Lower leg skin (tissue), 4 donors: ENCODE results near the gene HS6ST3. TPM values are rescaled to one million over a fixed set of nuclear protein-coding genes. Genes with fewer than 3 reads are reported as not detected.

Experiments
- DNase-seq, 2 donors: peaks; one replicate each; pipeline ENCODE4 v3.0.0-alpha.2; 2019; ENCODE audit warnings: low spot score in 2 of 2
- H3K4me3 ChIP-seq: fragments of 200-600 bp; sonication (generic); 2 replicates; pipeline ENCODE4 v1.5.1; 2017; ENCODE audit warnings: mild to moderate bottlenecking, low read depth; ENCODE audit not compliant: poor library complexity, severe bottlenecking
- CTCF ChIP-seq, 3 donors: fragments of 450-650 bp; IDR thresholded peaks; one replicate each; pipeline ENCODE4 v1.5.1; 2016; ENCODE audit warnings: antibody characterized with exemption in 3 of 3, mild to moderate bottlenecking in 3 of 3, moderate library complexity in 2 of 3
- POLR2A ChIP-seq, 2 donors: fragments of 450-650 bp; IDR thresholded peaks; one replicate each; pipeline ENCODE4 v1.6.1; 2016 to 2017; ENCODE audit warnings: antibody characterized with exemption in 2 of 2, mild to moderate bottlenecking in 1 of 2, moderate library complexity in 1 of 2
- WGBS, 2 donors: methylation state at CpG; one replicate each; pipeline ENCODE4 v1.1.5; 2018; 5-methylcytosine and 5-hydroxymethylcytosine counted together
- intact Hi-C: fragments of 100-400 bp; cut with DNase I; formaldehyde crosslinking; loops from one replicate; pipeline ENCODE4 v1.15.0; 2023; ENCODE audit warnings: low total_unique reads
- total RNA-seq, 4 donors: library from RNA; depleted of rRNA; stranded (reverse); fragments of >200 nt; gene quantifications; one replicate each; pipeline ENCODE4 v1.1.0, GENCODE V29; 2016

The HS6ST3 gene
- total RNA-seq, 4 donors from 2014 or later, result 0.72 to 1.5 (median 0.87) TPM

DNA sequence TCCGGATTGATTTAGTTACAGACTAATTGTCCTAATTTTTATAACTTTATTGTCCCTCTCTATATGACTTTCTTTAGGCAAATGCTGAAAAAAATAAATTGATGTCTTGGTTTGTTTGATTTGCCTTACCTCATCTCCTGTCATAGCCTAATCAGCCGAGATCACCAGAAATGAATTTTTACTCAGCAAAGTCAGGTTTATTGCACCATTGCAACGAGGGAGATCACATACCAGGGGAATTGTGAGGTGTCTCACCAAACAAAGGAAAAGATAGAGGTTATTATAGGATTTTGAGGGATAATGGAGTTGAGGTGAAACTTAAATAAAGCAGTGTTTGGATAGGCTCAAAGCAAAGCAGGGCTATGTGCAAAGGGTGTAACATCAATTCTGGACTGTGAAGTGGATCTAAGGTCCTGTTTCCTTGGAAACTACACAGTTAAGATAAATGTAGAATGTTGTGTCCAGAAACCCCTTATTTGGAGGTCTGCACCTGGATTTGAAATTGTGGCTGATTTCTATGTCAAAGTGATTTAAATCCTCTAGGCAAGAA is 531.8 kb downstream of the HS6ST3 start:
- intact Hi-C loops, result no loop called here
- 67 to 73% methylated on average over 3 of the region's 3 CpGs for WGBS, 2 donors
- no peak overlapping the region for H3K4me3 ChIP-seq
- TF ChIP-seq POLR2A (IDR thresholded peaks at IDR 0.05) (no peak), CTCF (IDR thresholded peaks at IDR 0.05) (no peak)
- DNase-seq, result no peak

GRCh38 chr13:96629331-96629730 is 539.4 kb downstream of the HS6ST3 start:
- WGBS, 2 donors, result 84% methylated on average over 2 of the region's 2 CpGs
- intact Hi-C loops, result no loop called here
- no peak overlapping the region for H3K4me3 ChIP-seq
- DNase-seq, result no peak
- TF ChIP-seq POLR2A (IDR thresholded peaks at IDR 0.05), result no peak
- no peak for TF ChIP-seq CTCF (IDR thresholded peaks at IDR 0.05)

- WGBS, 2 donors, result 92 to 96% methylated on average over 11 of the region's 11 CpGs
Observed at GRCh38 chr13:96632536-96633320, 542.8 kb downstream of the HS6ST3 start.

DNA sequence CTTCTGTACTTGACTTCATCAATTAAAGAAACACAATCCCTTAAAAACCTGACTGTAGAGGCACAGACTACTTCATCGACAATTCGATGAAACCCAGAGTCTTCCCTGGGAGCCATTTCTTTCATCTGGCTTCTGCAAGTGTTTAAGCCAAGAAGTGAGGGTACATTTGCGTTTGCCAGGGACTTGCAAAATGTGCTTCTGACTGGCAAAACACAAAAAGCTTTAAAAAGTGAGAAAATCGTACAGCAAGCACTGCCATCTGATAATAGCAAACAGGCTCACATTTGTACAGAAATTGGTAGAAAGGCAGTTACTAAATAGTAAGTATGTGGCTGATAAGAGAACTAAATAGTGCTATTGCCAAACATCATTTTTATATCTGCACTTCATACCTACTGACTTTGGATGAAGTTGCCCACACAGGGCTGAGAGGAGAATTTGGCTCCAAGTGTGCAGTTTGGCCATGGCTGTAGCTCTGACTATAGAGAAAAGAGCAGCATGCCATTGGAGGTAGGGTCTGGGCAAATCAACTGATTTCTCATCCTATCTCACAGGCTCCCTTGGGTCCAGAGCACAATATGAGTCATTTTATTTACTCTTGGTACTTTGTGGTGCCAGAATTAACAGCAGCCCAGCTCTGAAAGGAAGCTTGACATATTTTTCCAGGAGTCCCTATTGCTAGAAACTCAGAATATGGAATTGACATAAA is 546.2 kb downstream of the HS6ST3 start:
- 74 to 78% methylated on average over 4 of the region's 4 CpGs for WGBS, 2 donors

More at GRCh38 chr13:96632536-96633320, 542.8 kb downstream of the HS6ST3 start:
- H3K4me3 ChIP-seq, result no peak overlapping the region
- DNase-seq, result no peak
- TF ChIP-seq CTCF (IDR thresholded peaks at IDR 0.05) (no peak), POLR2A (IDR thresholded peaks at IDR 0.05) (no peak)
- intact Hi-C loops, result no loop called here

DNA sequence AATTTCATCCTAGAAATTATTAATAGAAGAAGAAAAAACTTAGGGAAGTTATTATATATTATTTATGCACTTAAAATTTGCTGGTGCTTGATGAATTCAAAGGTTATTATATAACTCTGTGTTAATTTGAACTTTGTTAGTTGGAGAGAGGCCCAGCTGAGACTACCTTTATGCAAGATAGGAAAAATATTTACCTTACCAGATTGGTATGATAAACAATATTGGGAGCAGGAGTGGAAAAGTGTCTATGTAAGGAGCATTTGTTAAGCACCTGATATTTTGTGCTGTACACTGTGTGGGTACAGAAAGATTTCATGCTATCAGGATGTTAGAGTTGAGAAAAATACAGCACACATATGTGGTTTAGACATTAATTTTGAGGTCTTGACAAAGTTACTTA is 547.1 kb downstream of the HS6ST3 start:
- intact Hi-C loops, result no loop called here
- no peak for TF ChIP-seq POLR2A (IDR thresholded peaks at IDR 0.05)
- DNase-seq, result no peak
- H3K4me3 ChIP-seq, result no peak overlapping the region

More for the DNA sequence above, 546.2 kb downstream of the HS6ST3 start:
- no peak for DNase-seq
- TF ChIP-seq CTCF (IDR thresholded peaks at IDR 0.05) (no peak), POLR2A (IDR thresholded peaks at IDR 0.05) (no peak)
- intact Hi-C loops, result no loop called here
- H3K4me3 ChIP-seq, result no peak overlapping the region

DNA sequence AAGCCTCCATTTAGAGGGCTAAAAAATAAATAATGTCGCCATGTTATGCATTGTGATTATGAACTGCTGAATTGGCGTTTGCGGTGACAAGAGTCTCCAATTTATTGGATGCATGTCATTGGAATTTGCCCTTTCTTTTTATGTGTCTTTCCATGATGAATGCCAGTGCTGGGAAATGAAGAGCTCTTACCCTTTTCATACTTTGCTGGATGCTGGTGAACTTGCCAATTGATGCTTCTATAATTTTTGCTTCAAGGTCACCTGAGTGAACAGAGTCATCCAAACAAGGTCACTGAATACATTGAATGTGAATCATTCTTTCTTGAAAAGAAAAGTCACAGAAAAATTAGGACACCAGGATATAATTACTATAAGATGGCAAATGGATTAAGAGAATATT is 556.2 kb downstream of the HS6ST3 start:
- TF ChIP-seq CTCF (IDR thresholded peaks at IDR 0.05), result no peak
- TF ChIP-seq POLR2A (IDR thresholded peaks at IDR 0.05), result no peak
- intact Hi-C loops, result no loop called here
- no peak overlapping the region for H3K4me3 ChIP-seq
- WGBS, 2 donors, result 90 to 91% methylated on average over 3 of the region's 3 CpGs
- no peak for DNase-seq
